Lower leg skin (tissue), 4 donors: ENCODE data around the gene IGSF3. TPM values are rescaled to one million over a fixed set of nuclear protein-coding genes. Genes with fewer than 3 reads are reported as not detected.

ENCODE experiments used
- DNase-seq, 2 donors: peaks; one replicate each; pipeline ENCODE4 v3.0.0-alpha.2; 2019; ENCODE audit warnings: low spot score in 2 of 2
- H3K4me3 ChIP-seq: fragments of 200-600 bp; sonication (generic); 2 replicates; pipeline ENCODE4 v1.5.1; 2017; ENCODE audit warnings: mild to moderate bottlenecking, low read depth; ENCODE audit not compliant: poor library complexity, severe bottlenecking
- POLR2A ChIP-seq, 2 donors: fragments of 450-650 bp; IDR thresholded peaks; one replicate each; pipeline ENCODE4 v1.6.1; 2016 to 2017; ENCODE audit warnings: antibody characterized with exemption in 2 of 2, mild to moderate bottlenecking in 1 of 2, moderate library complexity in 1 of 2
- WGBS, 2 donors: methylation state at CpG; one replicate each; pipeline ENCODE4 v1.1.5; 2018; 5-methylcytosine and 5-hydroxymethylcytosine counted together
- intact Hi-C: fragments of 100-400 bp; cut with DNase I; formaldehyde crosslinking; loops from one replicate; pipeline ENCODE4 v1.15.0; 2023; ENCODE audit warnings: low total_unique reads
- total RNA-seq, 4 donors: library from RNA; depleted of rRNA; stranded (reverse); fragments of >200 nt; gene quantifications; one replicate each; pipeline ENCODE4 v1.1.0, GENCODE V29; 2016
- TF ChIP-seq, protein P1 (sequence below), 3 donors: fragments of 450-650 bp; IDR thresholded peaks; one replicate each; pipeline ENCODE4 v1.5.1; 2016; ENCODE audit warnings: antibody characterized with exemption in 3 of 3, mild to moderate bottlenecking in 3 of 3, moderate library complexity in 2 of 3

Gene IGSF3
- total RNA-seq, 4 donors from 2014 or later = 51.1 to 61.0 (median 57.1) TPM

DNA sequence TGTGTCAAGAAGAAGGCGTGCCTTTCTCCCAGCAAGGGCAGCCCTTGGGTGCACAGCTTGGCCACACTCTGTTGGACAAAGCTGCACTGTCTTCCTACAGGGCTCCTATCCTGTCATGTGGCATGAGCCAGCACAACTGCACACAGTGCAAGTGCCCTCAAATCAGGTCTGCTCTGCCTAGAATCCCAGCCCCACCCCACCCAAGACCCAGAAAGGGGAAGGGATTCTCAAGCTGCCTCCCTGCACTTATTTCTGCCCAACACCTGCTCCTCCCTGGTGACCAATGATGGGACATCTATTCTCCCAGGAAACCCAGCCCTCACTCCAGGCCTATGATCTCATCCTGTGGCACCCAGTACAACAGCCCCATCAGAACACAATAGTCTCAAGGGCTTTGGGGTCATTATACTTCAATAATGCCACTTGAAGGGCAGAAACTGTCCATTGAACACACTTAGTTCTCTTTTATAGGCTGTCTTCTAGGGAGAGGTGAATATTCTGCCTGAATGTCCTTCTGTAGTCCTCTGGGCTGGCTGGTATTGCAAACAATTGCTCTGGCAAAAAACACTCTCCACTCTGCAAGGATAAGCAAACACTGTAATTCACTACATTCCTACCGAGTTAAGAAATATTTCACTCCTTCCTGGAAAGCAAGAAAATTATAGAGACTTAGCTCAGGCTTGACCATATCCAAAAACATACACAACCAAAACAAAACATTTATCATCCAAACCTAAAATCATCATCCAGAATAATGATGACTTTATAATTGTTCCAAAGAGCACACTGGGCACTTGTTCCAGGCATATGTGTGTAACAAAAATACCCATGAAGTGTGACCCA is 43.1 kb upstream of the IGSF3 start:
- DNase-seq = no peak
- intact Hi-C loops = no loop called here
- 67 to 82% methylated on average over 2 of the region's 2 CpGs for WGBS, 2 donors
- no peak overlapping the region for H3K4me3 ChIP-seq
- TF ChIP-seq POLR2A (IDR thresholded peaks at IDR 0.05) = no peak
- TF ChIP-seq, protein P1, sequence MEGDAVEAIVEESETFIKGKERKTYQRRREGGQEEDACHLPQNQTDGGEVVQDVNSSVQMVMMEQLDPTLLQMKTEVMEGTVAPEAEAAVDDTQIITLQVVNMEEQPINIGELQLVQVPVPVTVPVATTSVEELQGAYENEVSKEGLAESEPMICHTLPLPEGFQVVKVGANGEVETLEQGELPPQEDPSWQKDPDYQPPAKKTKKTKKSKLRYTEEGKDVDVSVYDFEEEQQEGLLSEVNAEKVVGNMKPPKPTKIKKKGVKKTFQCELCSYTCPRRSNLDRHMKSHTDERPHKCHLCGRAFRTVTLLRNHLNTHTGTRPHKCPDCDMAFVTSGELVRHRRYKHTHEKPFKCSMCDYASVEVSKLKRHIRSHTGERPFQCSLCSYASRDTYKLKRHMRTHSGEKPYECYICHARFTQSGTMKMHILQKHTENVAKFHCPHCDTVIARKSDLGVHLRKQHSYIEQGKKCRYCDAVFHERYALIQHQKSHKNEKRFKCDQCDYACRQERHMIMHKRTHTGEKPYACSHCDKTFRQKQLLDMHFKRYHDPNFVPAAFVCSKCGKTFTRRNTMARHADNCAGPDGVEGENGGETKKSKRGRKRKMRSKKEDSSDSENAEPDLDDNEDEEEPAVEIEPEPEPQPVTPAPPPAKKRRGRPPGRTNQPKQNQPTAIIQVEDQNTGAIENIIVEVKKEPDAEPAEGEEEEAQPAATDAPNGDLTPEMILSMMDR (IDR thresholded peaks at IDR 0.05) = no peak

DNA sequence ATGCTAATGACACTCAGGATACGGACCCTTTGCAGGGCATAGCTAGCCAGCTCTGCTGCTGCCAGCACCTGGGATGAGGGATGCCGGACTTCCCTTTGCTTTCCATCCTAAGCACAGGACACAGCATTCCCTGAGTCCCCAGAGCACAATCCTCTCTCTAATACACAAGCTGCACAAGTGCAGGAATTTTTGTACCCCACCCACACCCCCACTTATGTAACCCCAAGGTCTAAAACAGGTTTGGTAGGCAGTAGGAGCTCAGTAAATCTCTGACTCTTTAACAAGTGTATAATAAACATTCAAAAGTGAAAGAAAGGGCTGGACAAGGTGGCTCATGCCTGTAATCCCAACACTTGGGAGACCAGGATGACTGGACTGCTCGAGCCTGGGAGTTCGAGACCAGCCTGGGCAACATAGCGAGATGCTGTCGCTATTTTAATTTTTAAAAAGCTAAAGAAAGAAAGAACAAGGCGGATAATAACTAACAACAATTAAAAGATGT is 42.2 kb upstream of the IGSF3 start:
- 84 to 94% methylated on average over 7 of the region's 7 CpGs for WGBS, 2 donors
- no peak overlapping the region for H3K4me3 ChIP-seq
- TF ChIP-seq, protein P1 (IDR thresholded peaks at IDR 0.05) = no peak
- no peak for TF ChIP-seq POLR2A (IDR thresholded peaks at IDR 0.05)
- intact Hi-C loops = no loop called here
- no peak for DNase-seq

DNA sequence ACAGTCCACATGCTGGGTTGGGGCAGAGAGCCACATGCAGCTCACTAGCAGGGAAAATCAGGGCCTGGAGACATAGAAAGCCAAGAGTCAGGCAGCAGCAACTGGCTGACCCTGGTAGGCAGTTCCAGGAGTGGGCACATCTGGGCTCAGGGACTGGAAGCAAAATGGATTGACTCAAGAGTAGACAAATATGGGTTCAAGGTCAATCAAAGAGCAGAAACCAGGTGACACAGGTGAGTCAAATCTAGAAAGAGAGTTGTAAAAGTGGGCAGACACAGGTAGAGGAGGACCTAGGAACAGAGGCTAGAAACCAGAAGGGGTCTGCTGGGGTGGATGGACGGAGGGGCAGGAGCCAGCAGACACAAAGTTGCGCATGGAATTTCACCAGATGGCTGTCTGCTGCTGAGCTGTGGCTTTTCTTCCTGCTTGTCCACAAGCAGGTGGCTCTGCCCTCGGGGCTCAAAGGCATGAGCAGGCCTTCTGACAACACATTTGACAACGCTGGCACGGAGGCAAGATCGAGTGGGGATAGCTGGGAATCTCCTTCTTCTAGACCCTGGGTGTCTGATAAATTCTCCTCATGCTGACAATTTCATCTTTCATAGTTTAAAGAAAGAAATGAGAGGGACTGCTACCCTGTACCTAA is 40.8 kb upstream of the IGSF3 start:
- intact Hi-C loops = no loop called here
- WGBS, 2 donors = 77 to 78% methylated on average over 6 of the region's 6 CpGs
- H3K4me3 ChIP-seq = no peak overlapping the region
- DNase-seq = no peak
- TF ChIP-seq, protein P1 (IDR thresholded peaks at IDR 0.05) = no peak
- no peak for TF ChIP-seq POLR2A (IDR thresholded peaks at IDR 0.05)

DNA sequence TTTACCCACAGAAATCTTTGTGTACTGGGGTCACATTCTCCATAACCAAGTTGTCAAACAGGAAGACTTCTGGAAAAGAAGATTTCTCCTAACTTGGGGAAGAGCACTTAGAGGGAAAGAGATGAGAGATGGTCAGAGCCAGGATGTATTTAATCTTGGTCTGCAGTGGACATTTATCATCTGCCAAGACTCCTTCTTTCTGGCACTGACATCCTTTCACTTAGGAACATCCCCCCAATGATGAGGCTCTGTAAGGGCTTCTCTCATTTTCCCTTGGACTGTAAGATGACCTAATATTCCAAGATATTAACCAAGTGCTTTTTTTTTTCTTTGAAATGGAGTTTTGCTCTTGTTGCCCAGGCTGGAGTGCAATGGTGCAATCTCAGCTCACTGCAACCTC is 39.3 kb upstream of the IGSF3 start:
- intact Hi-C loops = no loop called here
- no peak for DNase-seq
- no peak for TF ChIP-seq POLR2A (IDR thresholded peaks at IDR 0.05)
- TF ChIP-seq, protein P1 (IDR thresholded peaks at IDR 0.05) = no peak
- H3K4me3 ChIP-seq = no peak overlapping the region

DNA sequence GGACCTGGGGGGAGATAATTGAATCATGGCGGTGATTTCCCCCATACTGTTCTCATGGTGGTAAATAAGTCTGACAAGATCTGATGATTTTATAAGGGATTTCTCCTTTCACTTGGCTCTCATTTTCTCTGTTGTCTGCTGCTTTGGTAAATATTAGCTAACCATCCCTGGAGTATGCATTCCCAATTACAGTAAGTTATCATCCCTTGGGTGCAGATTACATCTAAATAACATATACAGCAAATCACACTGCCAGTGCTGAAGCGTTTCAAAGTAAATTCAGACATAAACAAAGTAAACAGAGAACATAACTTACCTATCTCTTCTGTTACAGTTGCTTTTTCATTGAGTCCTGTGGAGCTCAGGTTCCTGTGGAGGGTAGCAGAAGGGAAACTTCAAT is 38.6 kb upstream of the IGSF3 start:
- intact Hi-C loops = no loop called here
- WGBS, 2 donors = 85 to 92% methylated on average over 2 of the region's 2 CpGs

More for the DNA sequence above, 38.6 kb upstream of the IGSF3 start:
- DNase-seq = no peak
- TF ChIP-seq, protein P1 (IDR thresholded peaks at IDR 0.05) = no peak
- no peak for TF ChIP-seq POLR2A (IDR thresholded peaks at IDR 0.05)
- H3K4me3 ChIP-seq = no peak overlapping the region
